A549 treated with CpdA at 1 μM for 4 hours (cell line): ENCODE results near the gene AMPH. TPM values are rescaled to one million over a fixed set of nuclear protein-coding genes. Genes with fewer than 3 reads are reported as not detected.

Experiments used
- total RNA-seq: library from RNA; stranded (reverse); fragments of 200-300 nt; extraction: Qiagen RNA extraction; gene quantifications from 5 replicates; pipeline ENCODE4 v1.2.3, GENCODE V29; 2022; ENCODE audit warnings: low read depth

Gene AMPH
- 0.02 to 0.12 TPM in 2 of 5 replicates, not detected in the others for total RNA-seq

DNA sequence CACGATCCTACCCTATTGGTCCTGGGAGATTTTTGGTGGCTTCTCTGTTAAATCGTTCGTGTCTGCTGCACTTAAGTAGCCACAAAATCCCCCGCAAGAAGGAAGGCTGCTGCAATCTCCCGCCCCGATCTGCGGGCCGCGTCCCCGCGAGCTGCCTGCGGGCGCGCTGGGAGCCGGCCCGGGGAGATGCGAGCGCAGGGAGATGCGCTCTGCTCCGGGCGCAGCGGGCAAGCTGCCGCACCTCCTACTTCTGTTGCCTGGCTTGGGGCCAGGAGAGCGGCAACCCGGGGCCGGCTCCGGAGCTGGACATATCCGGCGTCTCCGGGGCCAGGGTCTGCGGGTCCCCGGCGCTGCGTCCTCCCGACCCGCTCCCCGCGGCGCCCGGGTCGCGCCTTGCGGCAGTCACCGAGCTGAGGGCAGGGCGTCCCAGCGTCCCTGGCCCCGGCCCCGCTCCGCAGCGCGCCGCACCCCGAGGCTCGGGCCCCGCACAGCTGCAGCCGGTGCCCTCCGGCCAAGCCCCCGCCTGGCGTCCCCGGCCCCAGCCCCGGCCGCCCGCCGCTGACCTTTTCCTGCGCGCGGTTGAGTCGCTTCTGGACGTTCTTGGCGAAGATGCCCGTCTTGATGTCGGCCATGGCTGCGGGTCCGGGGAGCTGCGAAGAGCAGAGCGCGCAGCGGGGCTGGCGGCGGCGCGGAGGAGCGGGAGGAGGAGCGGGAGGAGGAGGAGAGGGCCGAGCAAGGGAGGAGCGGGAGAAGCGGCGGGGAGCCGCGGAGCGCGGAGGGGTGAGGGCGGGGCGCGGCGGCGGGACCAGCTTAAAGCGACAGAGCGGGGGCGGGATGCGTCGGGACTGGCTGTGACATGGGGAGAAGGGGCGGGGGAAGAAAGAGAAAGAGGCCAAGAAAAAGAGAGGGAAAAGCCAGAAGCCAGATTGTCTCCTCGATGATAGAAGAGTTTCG is at the start of gene AMPH:
AMPH (minus strand) TSS at position 654 of the 954 bp plus-strand sequence; CDS start at position 632, 22 bp downstream.

